Measurements from ENCODE around the gene TPM3. TPM values are rescaled to one million over a fixed set of nuclear protein-coding genes. Genes with fewer than 3 reads are reported as not detected.

TPM3 gene
- total and polyA plus RNA-seq, 9 of the 15 experiments (the other 6 are each of a cell fraction or from before 2014, with no cell fraction given): 202 to 604 (median 421) TPM

GRCh38 chr1:154182344-154183045 is 9.4 kb downstream of the TPM3 start (continued):
- TF ChIP-seq RERE (CRISPR knock-in tag; IDR thresholded peaks at IDR 0.05; ENCODE audit: borderline replicate concordance) (no peak), SETDB1 (IDR thresholded peaks at IDR 0.05; ENCODE audit: low read length) (no peak), CHAMP1 (IDR thresholded peaks at IDR 0.05) (no peak), POLR2G (IDR thresholded peaks at IDR 0.05; ENCODE audit: low read depth, low read length) (no peak), ZNF134 (CRISPR knock-in tag; conservative IDR thresholded peaks at IDR 0.05) (no peak), ZNF431 (CRISPR knock-in tag; IDR thresholded peaks at IDR 0.05) (no peak), BCOR (IDR thresholded peaks at IDR 0.05) (no peak), ZNF212 (CRISPR knock-in tag; IDR thresholded peaks at IDR 0.05) (no peak), SIRT6 (IDR thresholded peaks at IDR 0.05; ENCODE audit: low read depth, low read length) (no peak), RAD51 (IDR thresholded peaks at IDR 0.05; ENCODE audit: borderline replicate concordance, low read depth) (no peak), BRF1 (IDR thresholded peaks at IDR 0.05; ENCODE audit: borderline replicate concordance, extremely low read depth, insufficient read length) (no peak), ZNF586 (CRISPR knock-in tag; conservative IDR thresholded peaks at IDR 0.05) (no peak), TAF1 (IDR thresholded peaks at IDR 0.05; ENCODE audit: control insufficient read depth, extremely low read depth, insufficient read depth, low read length, severe bottlenecking) (no peak), POLR3A (IDR thresholded peaks at IDR 0.05; ENCODE audit: borderline replicate concordance, extremely low read depth, insufficient read depth, insufficient read length) (no peak), ZBTB5 (IDR thresholded peaks at IDR 0.05) (no peak), L3MBTL2 (IDR thresholded peaks at IDR 0.05) (0 out of 2 replicates have a peak, but pooled peaks have one; percentile 25), U2AF1 (optimal IDR thresholded peaks at IDR 0.05; ENCODE audit: low read depth, low read length) (no peak)

Data from K562 (cell line).